ENCODE results near the gene UNC13C.

The UNC13C gene

DNA sequence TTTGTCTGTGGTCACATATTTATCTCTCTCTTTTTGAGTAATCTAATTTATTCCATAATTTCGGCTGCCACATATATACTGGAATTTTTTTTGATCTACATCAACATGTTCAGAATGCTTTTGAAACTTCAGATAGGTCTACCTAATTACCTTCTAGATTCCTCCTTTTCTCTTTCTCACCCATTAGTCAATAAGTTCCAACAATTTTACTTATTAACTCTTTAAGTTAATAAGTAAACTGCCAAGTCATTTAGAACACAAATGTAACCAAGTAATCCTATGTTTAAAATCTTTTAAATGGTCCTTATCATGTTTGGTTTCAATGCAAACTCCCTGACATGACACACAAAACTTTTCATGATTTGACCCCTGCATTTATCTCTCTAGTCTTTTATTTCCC lies 410.5 kb downstream of the UNC13C start:
- H3K4me3 ChIP-seq (replicated peaks; ENCODE audit: insufficient read depth, low read length): no peak overlapping the region
- H3K27me3 ChIP-seq (ENCODE audit: insufficient read depth, poor library complexity, severe bottlenecking): peaks cover 2% of the 10 kb centered on the region
- TF ChIP-seq, protein P1, sequence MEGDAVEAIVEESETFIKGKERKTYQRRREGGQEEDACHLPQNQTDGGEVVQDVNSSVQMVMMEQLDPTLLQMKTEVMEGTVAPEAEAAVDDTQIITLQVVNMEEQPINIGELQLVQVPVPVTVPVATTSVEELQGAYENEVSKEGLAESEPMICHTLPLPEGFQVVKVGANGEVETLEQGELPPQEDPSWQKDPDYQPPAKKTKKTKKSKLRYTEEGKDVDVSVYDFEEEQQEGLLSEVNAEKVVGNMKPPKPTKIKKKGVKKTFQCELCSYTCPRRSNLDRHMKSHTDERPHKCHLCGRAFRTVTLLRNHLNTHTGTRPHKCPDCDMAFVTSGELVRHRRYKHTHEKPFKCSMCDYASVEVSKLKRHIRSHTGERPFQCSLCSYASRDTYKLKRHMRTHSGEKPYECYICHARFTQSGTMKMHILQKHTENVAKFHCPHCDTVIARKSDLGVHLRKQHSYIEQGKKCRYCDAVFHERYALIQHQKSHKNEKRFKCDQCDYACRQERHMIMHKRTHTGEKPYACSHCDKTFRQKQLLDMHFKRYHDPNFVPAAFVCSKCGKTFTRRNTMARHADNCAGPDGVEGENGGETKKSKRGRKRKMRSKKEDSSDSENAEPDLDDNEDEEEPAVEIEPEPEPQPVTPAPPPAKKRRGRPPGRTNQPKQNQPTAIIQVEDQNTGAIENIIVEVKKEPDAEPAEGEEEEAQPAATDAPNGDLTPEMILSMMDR (IDR thresholded peaks at IDR 0.05; ENCODE audit: insufficient read depth, low read length): no peak
- TF ChIP-seq, protein P2, sequence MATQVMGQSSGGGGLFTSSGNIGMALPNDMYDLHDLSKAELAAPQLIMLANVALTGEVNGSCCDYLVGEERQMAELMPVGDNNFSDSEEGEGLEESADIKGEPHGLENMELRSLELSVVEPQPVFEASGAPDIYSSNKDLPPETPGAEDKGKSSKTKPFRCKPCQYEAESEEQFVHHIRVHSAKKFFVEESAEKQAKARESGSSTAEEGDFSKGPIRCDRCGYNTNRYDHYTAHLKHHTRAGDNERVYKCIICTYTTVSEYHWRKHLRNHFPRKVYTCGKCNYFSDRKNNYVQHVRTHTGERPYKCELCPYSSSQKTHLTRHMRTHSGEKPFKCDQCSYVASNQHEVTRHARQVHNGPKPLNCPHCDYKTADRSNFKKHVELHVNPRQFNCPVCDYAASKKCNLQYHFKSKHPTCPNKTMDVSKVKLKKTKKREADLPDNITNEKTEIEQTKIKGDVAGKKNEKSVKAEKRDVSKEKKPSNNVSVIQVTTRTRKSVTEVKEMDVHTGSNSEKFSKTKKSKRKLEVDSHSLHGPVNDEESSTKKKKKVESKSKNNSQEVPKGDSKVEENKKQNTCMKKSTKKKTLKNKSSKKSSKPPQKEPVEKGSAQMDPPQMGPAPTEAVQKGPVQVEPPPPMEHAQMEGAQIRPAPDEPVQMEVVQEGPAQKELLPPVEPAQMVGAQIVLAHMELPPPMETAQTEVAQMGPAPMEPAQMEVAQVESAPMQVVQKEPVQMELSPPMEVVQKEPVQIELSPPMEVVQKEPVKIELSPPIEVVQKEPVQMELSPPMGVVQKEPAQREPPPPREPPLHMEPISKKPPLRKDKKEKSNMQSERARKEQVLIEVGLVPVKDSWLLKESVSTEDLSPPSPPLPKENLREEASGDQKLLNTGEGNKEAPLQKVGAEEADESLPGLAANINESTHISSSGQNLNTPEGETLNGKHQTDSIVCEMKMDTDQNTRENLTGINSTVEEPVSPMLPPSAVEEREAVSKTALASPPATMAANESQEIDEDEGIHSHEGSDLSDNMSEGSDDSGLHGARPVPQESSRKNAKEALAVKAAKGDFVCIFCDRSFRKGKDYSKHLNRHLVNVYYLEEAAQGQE (IDR thresholded peaks at IDR 0.05; ENCODE audit: insufficient replicate concordance, low read depth): no peak
- TF ChIP-seq SPI1 (IDR thresholded peaks at IDR 0.05; ENCODE audit: borderline replicate concordance, low read depth): no peak
- no peak for TF ChIP-seq GABPA (IDR thresholded peaks at IDR 0.05; ENCODE audit: low read depth)
- TF ChIP-seq POLR2AphosphoS5 (IDR thresholded peaks at IDR 0.05; ENCODE audit: low read depth): no peak
- H3K27ac ChIP-seq (replicated peaks): no peak overlapping the region
- no peak for DNase-seq (ENCODE audit: low read depth in 1 of 2, low spot score in 1 of 2)

DNA sequence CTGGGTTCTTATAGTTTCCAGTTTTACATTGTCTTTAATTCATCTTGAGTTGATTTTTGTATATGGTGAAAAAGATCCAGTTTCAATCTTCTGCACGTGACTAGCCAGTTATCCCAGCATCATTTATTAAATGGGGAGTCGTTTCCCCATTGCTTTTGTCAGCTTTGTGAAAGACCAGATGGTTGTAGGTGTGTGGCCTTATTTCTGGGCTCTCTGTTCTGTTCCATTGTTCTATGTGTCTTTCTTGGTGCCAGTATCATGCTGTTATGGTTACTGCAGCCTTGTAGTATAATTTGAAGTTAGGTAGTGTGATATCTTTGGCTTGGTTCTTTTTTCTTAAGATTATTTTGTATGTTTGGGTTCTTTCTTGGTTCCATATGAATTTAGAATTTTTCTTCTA lies 432.2 kb downstream of the UNC13C start:
- H3K27ac ChIP-seq (replicated peaks): no peak overlapping the region
- no peak for DNase-seq (ENCODE audit: low read depth in 1 of 2, low spot score in 1 of 2)
- TF ChIP-seq, protein P1 (IDR thresholded peaks at IDR 0.05; ENCODE audit: insufficient read depth, low read length): no peak
- TF ChIP-seq GABPA (IDR thresholded peaks at IDR 0.05; ENCODE audit: low read depth): no peak
- TF ChIP-seq SPI1 (IDR thresholded peaks at IDR 0.05; ENCODE audit: borderline replicate concordance, low read depth): no peak
- TF ChIP-seq, protein P2 (IDR thresholded peaks at IDR 0.05; ENCODE audit: insufficient replicate concordance, low read depth): no peak
- TF ChIP-seq POLR2AphosphoS5 (IDR thresholded peaks at IDR 0.05; ENCODE audit: low read depth): no peak
- H3K4me3 ChIP-seq (replicated peaks; ENCODE audit: insufficient read depth, low read length): no peak overlapping the region
- H3K27me3 ChIP-seq (ENCODE audit: insufficient read depth, poor library complexity, severe bottlenecking): no peaks in the 10 kb centered on the region

DNA sequence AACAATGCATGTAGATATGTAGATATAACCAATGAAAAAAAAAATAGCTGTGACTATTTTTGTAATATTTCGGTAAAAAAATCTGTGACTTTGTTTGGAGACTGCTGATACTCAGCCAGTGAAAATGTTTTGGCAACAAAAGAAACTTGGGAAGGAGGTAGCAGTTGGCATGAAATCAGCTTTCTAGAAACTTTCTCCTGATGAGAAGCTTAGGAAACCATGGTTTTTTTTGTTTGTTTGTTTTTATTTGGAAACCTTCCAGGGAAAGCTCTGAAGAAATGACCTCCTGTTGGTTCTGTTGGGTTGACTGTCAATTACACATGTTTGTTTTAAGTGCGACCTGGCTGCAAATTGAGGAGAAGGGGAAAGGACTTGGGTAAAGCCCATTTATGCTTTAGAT lies 445.9 kb downstream of the UNC13C start:
- TF ChIP-seq GABPA (IDR thresholded peaks at IDR 0.05; ENCODE audit: low read depth): no peak
- TF ChIP-seq, protein P2 (IDR thresholded peaks at IDR 0.05; ENCODE audit: insufficient replicate concordance, low read depth): no peak
- no peak for TF ChIP-seq POLR2AphosphoS5 (IDR thresholded peaks at IDR 0.05; ENCODE audit: low read depth)
- TF ChIP-seq SPI1 (IDR thresholded peaks at IDR 0.05; ENCODE audit: borderline replicate concordance, low read depth): no peak
- TF ChIP-seq, protein P1 (IDR thresholded peaks at IDR 0.05; ENCODE audit: insufficient read depth, low read length): no peak
- H3K4me3 ChIP-seq (replicated peaks; ENCODE audit: insufficient read depth, low read length): no peak overlapping the region
- DNase-seq (ENCODE audit: low read depth in 1 of 2, low spot score in 1 of 2): no peak
- no peaks in the 10 kb centered on the region for H3K27me3 ChIP-seq (ENCODE audit: insufficient read depth, poor library complexity, severe bottlenecking)
- no peak overlapping the region for H3K27ac ChIP-seq (replicated peaks)
